HG03159 (cell line): ENCODE results near the gene MCTP1.
A peak's percentile ranks its signal among the peaks of the same experiment; 100 is the strongest.
"Not testable (repeated sequence)": the region's sequence is repeated elsewhere in the genome, so short reads cannot be mapped to it uniquely, and the experiment has no call there.

Experiments used
- ATAC-seq: cut with Tn5 transposase; IDR thresholded peaks from one replicate; pipeline ENCODE4 v1.9.1; 2021; ENCODE audit warnings: mild to moderate bottlenecking, moderate library complexity; ENCODE audit not compliant: unreplicated experiment

MCTP1 gene

GRCh38 chr5:94833851-94834250, 451.0 kb downstream of the MCTP1 start:
- ATAC-seq: no peak

- ATAC-seq: no peak
These were observed 452.2 kb downstream of the MCTP1 start for GRCh38 chr5:94832685-94833084.

GRCh38 chr5:94830520-94830919, 454.4 kb downstream of the MCTP1 start:
- no peak for ATAC-seq

- not testable (repeated sequence) for ATAC-seq
These were observed 456.7 kb downstream of the MCTP1 start for GRCh38 chr5:94828222-94828621.

- ATAC-seq: no peak
These were observed 464.4 kb downstream of the MCTP1 start for GRCh38 chr5:94820488-94820887.

- no peak for ATAC-seq
These were observed 466.0 kb downstream of the MCTP1 start for GRCh38 chr5:94818904-94819303.

- no peak for ATAC-seq
These were observed 469.4 kb downstream of the MCTP1 start for GRCh38 chr5:94815313-94816039.

GRCh38 chr5:94812232-94812631, 472.7 kb downstream of the MCTP1 start:
- ATAC-seq: no peak

- ATAC-seq: no peak
These were observed 473.6 kb downstream of the MCTP1 start for GRCh38 chr5:94811331-94811730.

- ATAC-seq: no peak
These were observed 474.0 kb downstream of the MCTP1 start for GRCh38 chr5:94810877-94811276.

- ATAC-seq: no peak
These were observed 474.6 kb downstream of the MCTP1 start for GRCh38 chr5:94810281-94810680.

GRCh38 chr5:94808497-94808896, 476.4 kb downstream of the MCTP1 start:
- ATAC-seq: no peak

GRCh38 chr5:94807985-94808384, 476.9 kb downstream of the MCTP1 start:
- no peak for ATAC-seq

- no peak for ATAC-seq
These were observed 482.4 kb downstream of the MCTP1 start for GRCh38 chr5:94802450-94802849.

- no peak for ATAC-seq
These were observed 488.3 kb downstream of the MCTP1 start for GRCh38 chr5:94796586-94796985.

- ATAC-seq: peak; percentile 41
These were observed 491.1 kb downstream of the MCTP1 start for GRCh38 chr5:94793816-94794198.

- ATAC-seq: peak; percentile 100
These were observed 491.6 kb downstream of the MCTP1 start for GRCh38 chr5:94793113-94793815.

GRCh38 chr5:94791829-94792228, 493.1 kb downstream of the MCTP1 start:
- no peak for ATAC-seq

- no peak for ATAC-seq
These were observed 496.4 kb downstream of the MCTP1 start for GRCh38 chr5:94788527-94788926.

GRCh38 chr5:94784536-94785505, 500.1 kb downstream of the MCTP1 start:
- no peak for ATAC-seq

- ATAC-seq: no peak
These were observed 502.5 kb downstream of the MCTP1 start for GRCh38 chr5:94782383-94782782.
